Activated CD4-positive, CD25-positive, alpha-beta regulatory T cell treated with anti-CD3 and anti-CD28 coated beads, Interleukin-2, amount 50 U/mL, for 16 hours (primary cell): ENCODE results near the gene CHST8.
"Not testable (repeated sequence)": the region's sequence is repeated elsewhere in the genome, so short reads cannot be mapped to it uniquely, and the experiment has no call there.

Experiments used
- DNase-seq: peaks from one replicate; pipeline ENCODE4 v3.0.0-alpha.2; 2020; ENCODE audit warnings: low read depth, low spot score

CHST8 gene

GRCh38 chr19:33689138-33689746, 67.5 kb downstream of the CHST8 start:
- DNase-seq, result no peak

DNA sequence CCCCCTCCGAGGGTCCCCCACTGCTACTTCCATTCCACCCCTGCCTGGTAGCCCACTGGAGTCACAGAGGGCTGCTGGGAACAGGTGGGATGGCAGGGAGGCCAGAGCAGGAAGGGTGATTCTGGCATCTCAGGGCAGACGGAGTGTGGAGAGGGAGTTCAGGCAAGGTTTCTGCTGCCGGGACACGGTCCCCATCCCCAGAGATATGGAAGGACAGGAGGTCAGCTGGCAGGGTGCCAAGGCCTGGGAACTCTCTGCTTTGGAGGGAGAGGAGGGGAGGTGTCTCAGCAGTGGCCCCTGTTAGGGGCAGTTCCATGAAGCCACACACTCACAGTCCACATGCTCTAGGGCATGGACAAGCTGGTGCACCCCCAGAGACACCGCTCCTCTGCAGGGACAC, 68.1 kb downstream of the CHST8 start:
- no peak for DNase-seq

- no peak for DNase-seq
Observed at GRCh38 chr19:33690378-33691029, 68.8 kb downstream of the CHST8 start.

- DNase-seq, result no peak
Observed at GRCh38 chr19:33691030-33691427, 69.3 kb downstream of the CHST8 start.

DNA sequence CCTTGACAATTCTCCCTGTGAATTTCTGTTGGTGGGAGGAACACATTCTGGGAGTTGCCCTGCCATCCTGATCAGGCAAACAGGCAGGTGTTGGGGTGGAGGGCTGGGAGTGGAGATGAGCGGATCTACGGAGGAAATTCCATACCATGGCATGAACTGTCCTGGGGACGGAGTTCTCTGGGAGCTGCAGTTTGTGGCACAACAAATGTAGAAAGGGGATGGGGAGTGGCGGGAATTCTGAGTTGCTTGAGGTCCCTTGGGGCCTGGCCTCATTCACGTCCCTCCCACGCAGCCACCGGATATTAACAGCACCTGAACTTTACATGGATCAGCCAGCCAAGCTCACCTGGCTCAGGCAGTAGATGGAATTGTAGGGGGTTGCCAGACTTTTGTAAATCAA, 70.0 kb downstream of the CHST8 start:
- DNase-seq, result no peak

DNA sequence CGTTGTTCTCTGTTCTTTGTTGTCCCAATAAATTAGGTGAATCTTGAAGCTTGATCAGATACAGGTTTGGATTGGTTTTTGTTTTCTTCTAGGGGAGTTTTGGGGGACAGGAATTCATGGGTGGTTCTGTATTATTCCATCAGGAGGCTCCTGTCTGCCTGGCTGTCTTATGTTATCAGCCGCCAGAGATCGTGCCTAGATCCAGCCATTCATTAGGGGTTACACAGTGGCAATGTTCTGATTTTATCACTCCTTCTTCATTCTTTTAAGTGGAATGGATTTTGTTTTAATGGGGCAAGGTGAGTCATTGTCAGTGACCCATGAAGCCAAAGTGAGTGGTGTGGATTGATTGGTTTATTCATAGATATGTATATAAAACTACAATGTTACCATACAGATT, 71.9 kb downstream of the CHST8 start:
- no peak for DNase-seq

DNA sequence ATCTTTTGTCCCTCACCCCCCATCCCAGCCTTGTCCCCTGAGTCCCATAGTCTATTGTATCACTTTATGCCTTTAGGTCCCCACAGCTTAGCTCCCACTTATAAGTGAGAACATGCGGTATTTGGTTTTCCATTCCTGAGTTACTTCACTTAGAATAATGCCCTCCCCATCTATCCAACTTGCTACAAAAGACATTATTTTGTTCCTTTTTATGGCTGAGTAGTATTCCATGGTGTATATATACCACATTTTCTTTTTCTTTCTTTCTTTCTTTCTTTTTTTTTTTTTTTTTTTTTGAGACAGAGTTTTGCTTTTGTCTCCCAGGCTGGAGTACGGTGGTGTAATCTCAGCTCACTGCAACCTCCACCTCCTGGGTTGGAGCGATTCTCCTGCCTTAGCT, 73.8 kb downstream of the CHST8 start:
- not testable (repeated sequence) for DNase-seq

- no peak for DNase-seq
Observed at GRCh38 chr19:33697766-33698165, 76.0 kb downstream of the CHST8 start.

DNA sequence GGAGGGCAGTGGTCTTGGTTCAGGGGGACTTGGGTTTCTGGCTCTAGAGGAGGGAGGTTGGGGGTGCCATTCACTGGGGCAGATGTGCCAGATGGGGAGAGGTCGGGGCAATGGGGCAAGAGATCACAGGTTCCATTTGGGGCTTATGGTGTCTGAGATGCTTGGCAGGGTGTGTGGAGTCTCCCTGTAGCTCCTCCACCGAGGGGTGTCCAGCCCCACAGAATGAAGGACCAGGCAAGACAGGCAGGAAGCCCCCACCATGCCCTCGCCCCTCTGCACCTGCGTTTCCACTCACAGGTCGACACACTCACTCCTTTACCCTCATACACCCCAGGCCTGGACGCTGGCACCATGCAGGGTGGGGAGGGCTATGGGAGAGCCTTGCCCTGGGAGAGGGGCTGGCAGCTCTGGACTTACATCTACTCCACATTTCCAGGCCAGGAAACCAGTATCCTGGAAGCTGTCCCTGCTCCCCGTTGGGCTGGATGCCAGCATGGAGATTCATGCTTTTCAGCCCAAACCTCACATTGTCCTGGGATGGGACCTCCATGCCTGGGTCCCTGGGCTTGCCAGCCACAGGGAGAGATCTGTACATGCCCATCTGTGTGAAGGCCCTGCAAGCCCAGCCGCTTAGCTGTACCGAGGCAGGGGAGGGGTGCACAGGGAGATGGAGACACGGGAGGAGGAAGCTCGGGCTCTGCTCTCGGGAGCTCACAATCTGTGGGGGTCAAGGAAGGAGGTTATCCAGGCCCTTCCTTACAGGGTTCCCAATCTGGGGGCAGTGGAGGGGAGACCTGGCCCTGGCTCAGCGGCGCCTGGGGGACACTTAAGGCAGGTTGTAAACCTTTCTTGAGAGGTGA, 77.1 kb downstream of the CHST8 start:
- no peak for DNase-seq

GRCh38 chr19:33699754-33700407, 78.1 kb downstream of the CHST8 start:
- DNase-seq, result no peak

DNA sequence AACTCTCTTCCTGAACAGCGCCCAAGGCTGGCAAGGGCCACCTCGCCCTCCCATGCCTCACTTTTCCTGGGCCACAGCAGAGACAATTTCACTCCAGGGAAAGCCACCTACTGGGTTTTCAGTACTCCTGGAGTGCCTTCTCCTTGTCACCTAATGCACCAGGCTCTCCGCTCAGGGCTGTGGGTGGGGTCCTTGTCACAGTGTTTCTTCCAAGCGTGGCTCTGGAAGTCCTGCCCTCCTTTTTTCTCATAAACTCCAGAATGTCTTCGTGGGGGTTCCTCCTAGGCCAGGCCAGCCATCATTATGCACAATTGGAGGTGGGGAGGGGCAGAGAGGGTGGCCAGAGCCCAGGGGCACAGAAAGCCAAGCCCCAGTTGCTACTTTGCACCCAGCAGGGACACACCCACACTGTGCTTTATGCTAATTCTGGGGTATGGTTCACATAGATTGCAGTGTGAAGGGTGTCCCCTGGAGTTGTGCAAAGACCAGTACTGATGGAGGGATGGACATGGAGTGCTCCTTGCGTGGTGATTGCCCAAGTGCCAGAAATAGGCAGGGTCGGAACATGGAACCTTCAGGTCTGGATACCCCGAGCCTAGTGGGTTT, 78.8 kb downstream of the CHST8 start:
- no peak for DNase-seq

GRCh38 chr19:33701565-33701964, 79.8 kb downstream of the CHST8 start:
- DNase-seq, result no peak

DNA sequence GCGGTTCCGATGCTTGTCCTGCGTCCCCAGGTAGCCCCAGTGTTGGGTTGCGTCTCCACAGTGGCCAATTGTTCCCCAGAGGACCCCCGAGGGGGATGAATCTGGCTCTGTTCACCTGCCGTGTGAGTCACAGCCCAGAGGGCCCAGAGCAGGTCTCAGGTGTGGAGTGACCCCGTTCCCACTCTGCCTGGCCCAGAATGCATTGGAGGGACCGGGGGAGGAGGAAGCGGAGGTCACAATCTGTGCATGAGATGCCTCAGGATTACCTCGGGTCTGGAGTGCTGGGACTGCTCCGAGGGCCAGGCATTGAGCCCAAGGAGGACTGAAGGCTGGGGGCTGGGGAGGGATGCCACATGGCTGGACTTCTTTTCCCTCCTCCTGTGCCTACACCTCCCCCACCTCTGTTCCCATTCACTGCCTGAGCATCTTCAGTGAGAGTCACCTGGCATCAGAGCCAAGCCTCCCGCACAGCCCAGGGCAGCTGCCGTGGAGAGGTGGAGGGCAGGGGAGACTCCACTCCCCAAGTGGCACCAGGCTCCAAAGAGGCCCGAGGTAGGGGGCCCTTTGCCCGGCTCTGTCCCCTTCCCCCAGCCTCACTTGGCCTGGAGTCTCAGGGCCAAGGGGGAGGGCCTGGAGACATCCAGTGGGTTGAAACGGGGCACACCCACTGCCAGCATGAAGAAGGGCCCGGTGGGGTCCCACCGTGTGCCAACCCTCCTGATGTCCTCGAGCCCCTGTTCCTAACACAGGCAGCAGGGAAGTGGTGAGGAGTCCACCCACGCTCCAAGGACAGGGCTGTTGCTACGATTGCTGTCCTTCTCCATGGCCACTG, 81.1 kb downstream of the CHST8 start:
- DNase-seq, result no peak

DNA sequence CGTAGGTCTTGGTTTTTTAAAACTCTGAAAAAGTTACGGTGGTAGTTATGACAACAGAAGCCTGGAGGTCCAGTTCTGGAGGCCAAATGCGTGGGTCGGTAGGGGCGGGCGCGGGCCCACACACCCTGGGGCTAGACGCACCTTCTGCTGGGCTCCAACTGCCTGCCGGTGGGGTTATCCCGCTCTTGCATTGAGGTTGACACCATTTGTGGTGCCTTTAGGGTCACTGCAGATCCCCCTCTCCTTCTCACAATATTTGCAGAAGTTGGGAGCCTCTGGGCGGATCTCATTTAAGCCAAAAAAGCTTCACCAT, 81.6 kb downstream of the CHST8 start:
- DNase-seq, result no peak

GRCh38 chr19:33703821-33704220, 82.1 kb downstream of the CHST8 start:
- no peak for DNase-seq

GRCh38 chr19:33704271-33704670, 82.5 kb downstream of the CHST8 start:
- DNase-seq, result no peak

- no peak for DNase-seq
Observed at GRCh38 chr19:33705090-33705847, 83.5 kb downstream of the CHST8 start.

- DNase-seq, result no peak
Observed at GRCh38 chr19:33705860-33706259, 84.1 kb downstream of the CHST8 start.

DNA sequence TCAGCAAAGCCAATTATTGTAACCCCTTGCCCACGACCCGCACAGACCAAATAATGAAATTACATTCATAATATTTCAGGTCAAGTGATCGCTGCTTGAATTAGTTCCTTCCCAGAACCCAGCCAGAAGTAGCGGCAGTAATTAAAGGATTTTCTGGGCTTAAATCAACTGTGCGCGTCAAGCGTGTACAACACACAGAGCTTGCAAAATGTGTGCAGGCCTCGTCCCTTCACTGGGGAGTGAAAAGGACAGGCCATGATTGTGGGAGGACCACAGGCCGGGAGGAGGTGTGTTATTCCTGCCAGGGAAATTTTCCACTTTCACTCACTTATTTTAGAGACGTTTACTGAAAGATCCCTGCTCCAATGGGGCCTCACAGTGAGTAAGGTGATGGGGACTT, 84.9 kb downstream of the CHST8 start:
- DNase-seq, result no peak

- DNase-seq, result no peak
Observed at GRCh38 chr19:33712268-33712667, 90.5 kb downstream of the CHST8 start.
